Measurements from ENCODE around the gene GLCE.

- TF ChIP-seq POLR2A (IDR thresholded peaks at IDR 0.05): no peak
- TF ChIP-seq CTCF (IDR thresholded peaks at IDR 0.05): no peak
These were observed 120.3 kb downstream of the GLCE start for GRCh38 chr15:69280783-69281182.
